ENCODE data around the gene DIP2C. TPM values are rescaled to one million over a fixed set of nuclear protein-coding genes. Genes with fewer than 3 reads are reported as not detected.

The DIP2C gene
- polyA plus RNA-seq, 3 donors, result 0.11 TPM; not detected in 2

DNA sequence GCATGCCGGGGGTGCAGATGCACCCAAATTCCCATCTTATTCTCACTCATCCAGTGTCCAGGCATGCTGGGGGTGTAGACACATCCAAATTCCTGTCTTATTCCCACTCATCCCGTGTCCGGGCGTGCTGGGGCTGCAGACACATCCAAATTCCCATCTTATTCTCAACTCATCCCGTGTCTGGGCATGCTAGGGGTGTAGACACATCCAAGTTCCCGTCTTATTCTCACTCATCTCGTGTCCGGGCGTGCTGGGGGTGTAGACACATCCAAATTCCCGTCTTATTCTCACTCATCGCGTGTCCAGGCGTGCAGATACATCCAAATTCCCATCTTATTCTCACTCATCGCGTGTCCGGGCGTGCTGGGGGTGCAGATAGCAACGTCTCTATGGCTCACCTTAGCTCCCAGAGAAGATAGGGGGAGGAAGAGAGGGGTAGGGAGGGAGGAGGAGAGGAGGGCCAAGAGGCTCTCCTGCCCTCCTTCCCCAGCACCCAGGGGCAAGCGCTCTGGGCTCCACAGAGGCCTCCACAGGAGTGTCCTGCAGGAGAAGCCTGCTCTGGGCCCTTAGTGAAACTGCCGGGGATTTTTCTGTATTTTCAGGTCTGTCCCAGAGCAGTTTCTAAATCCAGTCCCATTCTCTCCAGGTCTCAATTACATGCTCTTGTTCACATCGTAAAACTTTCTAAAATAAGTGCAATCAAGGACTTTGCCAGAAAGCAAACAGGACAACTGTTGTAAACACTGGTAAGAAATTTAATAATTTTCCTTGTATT is 210.8 kb downstream of the DIP2C start:
- 98% methylated on average over 11 of the region's 21 CpGs for WGBS (ENCODE audit: insufficient coverage)
- Histone ChIP-seq H3K4me1 (ENCODE audit: control insufficient read depth in 1 of 2, insufficient read depth in 2 of 2, low read length in 2 of 2) (no peaks in the 10 kb centered on the region), H2AFZ (ENCODE audit: insufficient read depth, low read depth, low read length, poor library complexity, severe bottlenecking) (no peak overlapping the region), H3K4me2 (replicated peaks; ENCODE audit: extremely low read depth, low read length, poor library complexity, severe bottlenecking) (no peak overlapping the region), H3K27me3 (ENCODE audit: control insufficient read depth in 2 of 2, insufficient read depth in 2 of 2, low read length in 2 of 2) (no peaks in the 10 kb centered on the region), H3K9ac (ENCODE audit: insufficient read depth, low read length, poor library complexity, severe bottlenecking) (no peak overlapping the region), H3K79me2 (ENCODE audit: insufficient read depth, low read length) (no peaks in the 10 kb centered on the region), H4K20me1 (ENCODE audit: insufficient read depth, low read length) (no peaks in the 10 kb centered on the region), H3K27ac (ENCODE audit: low read depth in 1 of 2, low read length in 2 of 2) (no peak overlapping the region), H3K9me3 (replicated peaks in 1 of 2; ENCODE audit: control insufficient read depth in 1 of 2, insufficient read depth in 1 of 2, low read length in 2 of 2) (no peaks in the 10 kb centered on the region), H3K36me3 (replicated peaks in 1 of 2; ENCODE audit: control insufficient read depth in 1 of 2, insufficient read depth in 2 of 2, low read length in 2 of 2) (no peaks in the 10 kb centered on the region), H3K4me3 (replicated peaks in 1 of 3; ENCODE audit: low read depth in 2 of 3, low read length in 3 of 3) (no peak overlapping the region)
- H3K4me1 Mint-ChIP-seq, result no peaks in the 10 kb centered on the region
- H3K9me3 Mint-ChIP-seq, result peaks cover 0 to 12% (median 4%) of the 10 kb centered on the region in 7 donors
- peaks cover 3 to 5% (median 4%) of the 10 kb centered on the region in 3 donors for H3K27me3 Mint-ChIP-seq (ENCODE audit: low read depth in 3 of 3)
- no peaks in the 10 kb centered on the region for H3K36me3 Mint-ChIP-seq
- intact Hi-C loops (cut with micrococcal nuclease), result no loop called here
- DNase-seq, result no peak
- no peak overlapping the region for H3K27ac Mint-ChIP-seq
- no peak overlapping the region for H3K4me3 Mint-ChIP-seq
- TF ChIP-seq, protein P1, sequence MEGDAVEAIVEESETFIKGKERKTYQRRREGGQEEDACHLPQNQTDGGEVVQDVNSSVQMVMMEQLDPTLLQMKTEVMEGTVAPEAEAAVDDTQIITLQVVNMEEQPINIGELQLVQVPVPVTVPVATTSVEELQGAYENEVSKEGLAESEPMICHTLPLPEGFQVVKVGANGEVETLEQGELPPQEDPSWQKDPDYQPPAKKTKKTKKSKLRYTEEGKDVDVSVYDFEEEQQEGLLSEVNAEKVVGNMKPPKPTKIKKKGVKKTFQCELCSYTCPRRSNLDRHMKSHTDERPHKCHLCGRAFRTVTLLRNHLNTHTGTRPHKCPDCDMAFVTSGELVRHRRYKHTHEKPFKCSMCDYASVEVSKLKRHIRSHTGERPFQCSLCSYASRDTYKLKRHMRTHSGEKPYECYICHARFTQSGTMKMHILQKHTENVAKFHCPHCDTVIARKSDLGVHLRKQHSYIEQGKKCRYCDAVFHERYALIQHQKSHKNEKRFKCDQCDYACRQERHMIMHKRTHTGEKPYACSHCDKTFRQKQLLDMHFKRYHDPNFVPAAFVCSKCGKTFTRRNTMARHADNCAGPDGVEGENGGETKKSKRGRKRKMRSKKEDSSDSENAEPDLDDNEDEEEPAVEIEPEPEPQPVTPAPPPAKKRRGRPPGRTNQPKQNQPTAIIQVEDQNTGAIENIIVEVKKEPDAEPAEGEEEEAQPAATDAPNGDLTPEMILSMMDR (IDR thresholded peaks at IDR 0.05), result no peak

DNA sequence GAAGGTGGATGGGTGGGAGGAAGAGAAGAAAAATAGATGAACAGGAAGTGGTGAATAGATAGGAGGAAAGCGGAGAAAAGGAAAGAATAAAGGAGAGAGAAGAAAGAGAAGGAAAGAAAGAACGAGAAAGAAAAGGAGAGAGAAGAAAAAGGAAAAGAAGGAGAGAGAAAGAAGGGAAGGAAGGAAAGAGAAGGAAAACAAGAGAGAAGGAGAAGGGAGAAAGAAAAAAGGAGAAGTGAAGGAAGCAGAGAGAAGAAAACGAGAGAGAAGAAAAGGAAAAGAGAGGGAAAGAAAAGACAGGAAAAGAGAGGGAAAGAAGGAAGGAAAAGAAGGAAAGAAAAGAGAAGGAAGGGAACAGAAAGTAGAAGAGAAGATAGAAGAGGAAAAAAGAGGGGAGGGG is 211.8 kb downstream of the DIP2C start:
- Mint-ChIP-seq H3K4me3 (no peak overlapping the region), H3K27ac (no peak overlapping the region), H3K27me3 (ENCODE audit: low read depth in 3 of 3) (peaks cover 2 to 4% (median 3%) of the 10 kb centered on the region in 3 donors), H3K9me3 (peaks cover 0 to 12% (median 4%) of the 10 kb centered on the region in 7 donors), H3K4me1 (no peaks in the 10 kb centered on the region), H3K36me3 (no peaks in the 10 kb centered on the region)
- 87% methylated on average over 3 of the region's 3 CpGs for WGBS (ENCODE audit: insufficient coverage)
- Histone ChIP-seq H3K9me3 (replicated peaks in 1 of 2; ENCODE audit: control insufficient read depth in 1 of 2, insufficient read depth in 1 of 2, low read length in 2 of 2) (no peaks in the 10 kb centered on the region), H3K36me3 (replicated peaks in 1 of 2; ENCODE audit: control insufficient read depth in 1 of 2, insufficient read depth in 2 of 2, low read length in 2 of 2) (no peaks in the 10 kb centered on the region), H2AFZ (ENCODE audit: insufficient read depth, low read depth, low read length, poor library complexity, severe bottlenecking) (no peak overlapping the region), H3K27me3 (ENCODE audit: control insufficient read depth in 2 of 2, insufficient read depth in 2 of 2, low read length in 2 of 2) (no peaks in the 10 kb centered on the region), H3K9ac (ENCODE audit: insufficient read depth, low read length, poor library complexity, severe bottlenecking) (no peak overlapping the region), H3K4me1 (ENCODE audit: control insufficient read depth in 1 of 2, insufficient read depth in 2 of 2, low read length in 2 of 2) (no peaks in the 10 kb centered on the region), H3K27ac (ENCODE audit: low read depth in 1 of 2, low read length in 2 of 2) (no peak overlapping the region), H3K4me3 (replicated peaks in 1 of 3; ENCODE audit: low read depth in 2 of 3, low read length in 3 of 3) (no peak overlapping the region), H4K20me1 (ENCODE audit: insufficient read depth, low read length) (no peaks in the 10 kb centered on the region), H3K79me2 (ENCODE audit: insufficient read depth, low read length) (no peaks in the 10 kb centered on the region), H3K4me2 (replicated peaks; ENCODE audit: extremely low read depth, low read length, poor library complexity, severe bottlenecking) (no peak overlapping the region)
- no peak for DNase-seq
- TF ChIP-seq, protein P1 (IDR thresholded peaks at IDR 0.05), result no peak
- intact Hi-C loops (cut with micrococcal nuclease), result no loop called here

Measured in CD14-positive monocyte (primary cell).